Common myeloid progenitor, CD34-positive (primary cell): ENCODE data around the gene RALGDS.

ENCODE experiments used
- CTCF ChIA-PET: fragments of 350-600 bp; sonication (Branson Sonifier 250); formaldehyde crosslinking; loops from one replicate; lab custom pipeline; 2021; ENCODE audit warnings: antibody characterized with exemption; lab: Charles Lee
- POLR2A ChIA-PET: fragments of 350-600 bp; sonication (Branson Sonifier 250); formaldehyde crosslinking; loops from one replicate; lab custom pipeline; 2021; ENCODE audit warnings: antibody characterized with exemption; lab: Charles Lee
- DNase-seq, 3 donors: peaks; one replicate each; pipeline versions ENCODE4 v3.0.0 to v3.0.0-alpha.2; 2013
- H3K27ac ChIP-seq, 2 experiments: 1 replicate in 1 of 2; 2 replicates in 1 of 2; pipeline ENCODE4 v1.7.0; 2013; ENCODE audit warnings: inconsistent platforms in 2 of 2, low read length in 2 of 2, mild to moderate bottlenecking in 2 of 2, low read depth in 1 of 2, moderate library complexity in 1 of 2; ENCODE audit not compliant: severe bottlenecking in 2 of 2, insufficient read depth in 1 of 2, poor library complexity in 1 of 2
- H3K27me3 ChIP-seq, 5 experiments: replicated peaks in 2 of 5; 1 replicate in 3 of 5; 2 replicates in 2 of 5; pipeline versions ENCODE4 v1.6.1 to v1.7.0; 2013; ENCODE audit warnings: low read length in 4 of 5, mild to moderate bottlenecking in 2 of 5, moderate library complexity in 2 of 5, inconsistent platforms in 1 of 5; ENCODE audit not compliant: insufficient read depth in 5 of 5, control insufficient read depth in 4 of 5
- H3K36me3 ChIP-seq, 4 experiments: 1 replicate in 2 of 4; 2 replicates in 2 of 4; pipeline versions ENCODE4 v1.6.1 to v1.7.0; 2013; ENCODE audit warnings: low read length in 3 of 4, control low read depth in 1 of 4, mild to moderate bottlenecking in 1 of 4; ENCODE audit not compliant: control insufficient read depth in 4 of 4, insufficient read depth in 4 of 4
- H3K4me1 ChIP-seq, 4 experiments: 1 replicate in 3 of 4; 2 replicates in 1 of 4; pipeline versions ENCODE4 v1.6.1 to v1.7.1; 2013; ENCODE audit warnings: low read length in 3 of 4, mild to moderate bottlenecking in 3 of 4, control low read depth in 1 of 4, inconsistent platforms in 1 of 4, moderate library complexity in 1 of 4; ENCODE audit not compliant: control insufficient read depth in 4 of 4, insufficient read depth in 4 of 4; ENCODE audit errors: control extremely low read depth in 1 of 4
- H3K4me3 ChIP-seq, 7 experiments: 1 replicate in 4 of 7; 2 replicates in 3 of 7; pipeline versions ENCODE4 v1.5.1 to v1.7.0; 2013; ENCODE audit warnings: mild to moderate bottlenecking in 7 of 7, low read length in 6 of 7, moderate library complexity in 6 of 7, inconsistent platforms in 2 of 7, low read depth in 2 of 7, control low read depth in 1 of 7; ENCODE audit not compliant: insufficient read depth in 4 of 7, control insufficient read depth in 1 of 7; ENCODE audit errors: extremely low read depth in 1 of 7
- H3K9me3 ChIP-seq, 5 experiments: 1 replicate in 4 of 5; 2 replicates in 1 of 5; pipeline versions ENCODE4 v1.6.1 to v1.7.1; 2013; ENCODE audit warnings: low read length in 4 of 5, mild to moderate bottlenecking in 2 of 5, inconsistent platforms in 1 of 5, low read depth in 1 of 5, moderate library complexity in 1 of 5; ENCODE audit not compliant: control insufficient read depth in 4 of 5, insufficient read depth in 2 of 5; ENCODE audit errors: control extremely low read depth in 1 of 5
- WGBS: methylation state at CpG from one replicate; pipeline ENCODE4 v1.1.5; 2013; ENCODE audit not compliant: insufficient coverage; 5-methylcytosine and 5-hydroxymethylcytosine counted together

RALGDS gene

DNA sequence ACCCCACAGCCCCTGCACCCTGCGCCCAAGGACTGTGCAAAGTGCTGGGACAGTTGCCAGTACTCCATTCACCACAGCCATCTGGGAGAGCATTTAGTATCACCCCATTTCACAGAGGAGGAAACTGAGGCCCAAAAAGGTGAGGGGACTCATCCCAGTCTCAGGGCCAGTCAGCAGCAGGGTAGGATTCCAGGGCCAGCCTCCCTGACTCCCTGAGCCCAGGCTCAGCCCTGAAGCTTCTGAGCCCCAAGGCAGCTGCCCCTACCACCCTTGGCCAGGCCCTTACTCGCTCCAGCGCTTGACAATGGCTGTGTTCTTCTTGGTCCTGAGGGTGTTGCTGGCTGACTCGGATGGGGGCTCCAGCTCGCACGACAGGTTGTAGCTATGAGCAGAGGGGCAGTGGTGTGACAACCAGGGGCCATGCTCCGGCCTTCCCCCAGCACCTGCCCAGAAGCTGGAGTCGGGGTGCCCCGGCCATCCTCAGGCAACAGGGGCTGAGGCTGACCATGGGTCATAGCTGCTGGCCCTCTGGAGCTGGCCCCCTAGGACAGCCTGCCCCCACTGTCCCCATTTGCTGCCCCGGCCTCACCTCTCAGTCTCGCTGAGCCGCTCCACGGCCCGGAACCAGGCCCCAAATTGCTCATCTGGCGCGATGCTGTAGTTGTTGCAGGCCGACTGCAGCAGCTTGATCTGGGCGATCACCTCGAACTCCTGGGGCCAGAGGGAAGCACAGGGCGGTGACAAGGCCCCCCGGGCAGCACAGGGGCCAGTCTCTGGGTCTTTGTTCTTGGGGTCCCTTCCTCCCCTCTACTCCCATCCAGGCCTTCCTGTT lies 18.6 kb downstream of the RALGDS start:
- Histone ChIP-seq H3K27me3 (no peaks in the 10 kb centered on the region), H3K4me1 (no peaks in the 10 kb centered on the region), H3K9me3 (peaks cover 0 to 7% (median under 1%) of the 10 kb centered on the region in 5 experiments), H3K4me3 (no peak overlapping the region), H3K27ac (no peak overlapping the region), H3K36me3 (peaks cover 8 to 94% (median 82%) of the 10 kb centered on the region in 4 experiments)
- ChIA-PET CTCF (interaction anchor here (0.7 to 22.2 kb wide), 16 partner anchors 8 to 72 kb away, joined by 3 to 445 read pairs (median 6); partner anchors contain the start of gene GTF3C5), POLR2A (interaction anchor here (0.8 to 1.9 kb wide), 7 partner anchors 10 to 54 kb away, joined by 3 to 10 read pairs (median 4); no protein-coding TSS in a partner anchor)
- DNase-seq = no peak
- 97% methylated on average over 15 of the region's 21 CpGs for WGBS

DNA sequence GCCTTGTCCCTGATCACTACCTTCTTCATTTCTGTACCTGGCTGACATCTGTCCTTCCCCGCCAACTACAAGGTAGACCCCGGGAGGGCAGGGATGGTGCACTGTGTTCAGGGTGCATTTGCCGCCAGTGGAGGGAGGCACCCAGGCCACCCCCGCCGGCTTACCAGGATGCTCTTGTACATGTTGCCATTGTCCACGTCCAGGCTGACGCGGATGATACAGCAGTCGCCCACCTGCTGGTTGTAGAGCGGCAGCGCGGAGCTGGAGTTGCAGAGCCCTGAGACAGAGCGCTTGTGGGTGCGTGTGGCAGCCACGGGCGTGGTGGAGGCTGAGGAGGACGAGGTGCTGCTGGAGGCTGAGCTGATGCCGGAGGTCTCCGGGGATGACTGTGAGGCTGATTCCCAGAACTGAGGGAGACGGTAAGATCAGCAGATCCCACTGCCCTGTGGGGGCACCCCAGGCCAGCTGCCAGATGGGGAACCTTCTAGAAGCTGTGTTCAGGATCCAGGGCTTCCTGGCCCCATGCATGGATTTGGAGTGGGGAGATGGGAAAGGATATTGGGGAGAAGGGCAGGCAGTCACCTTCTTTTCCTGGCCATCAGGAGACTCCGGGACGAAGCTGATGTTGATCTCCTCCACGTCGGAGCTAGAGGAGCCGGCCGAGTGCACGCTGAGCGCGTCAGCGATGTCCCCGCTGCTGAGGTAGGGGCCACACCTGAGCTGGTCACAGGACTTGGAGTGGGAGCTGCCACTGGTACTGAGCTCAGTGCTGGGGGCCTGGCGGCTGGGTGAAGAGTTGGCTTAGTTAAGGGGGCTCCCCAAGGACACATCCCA lies 19.5 kb downstream of the RALGDS start:
- CTCF ChIA-PET = interaction anchor here (0.7 to 22.2 kb wide), 14 partner anchors 7 to 69 kb away, joined by 3 to 445 read pairs (median 6); no protein-coding TSS in a partner anchor
- Histone ChIP-seq H3K27me3 (no peaks in the 10 kb centered on the region), H3K4me1 (no peaks in the 10 kb centered on the region), H3K27ac (no peak overlapping the region), H3K9me3 (peaks cover 0 to 12% (median 5%) of the 10 kb centered on the region in 5 experiments), H3K36me3 (peaks cover 12 to 95% (median 79%) of the 10 kb centered on the region in 4 experiments), H3K4me3 (no peak overlapping the region)
- no peak for DNase-seq
- POLR2A ChIA-PET = interaction anchor here (0.9 to 1.6 kb wide), 4 partner anchors 11 to 53 kb away, joined by 4 to 8 read pairs (median 5); no protein-coding TSS in a partner anchor
- WGBS = 95% methylated on average over 31 of the region's 32 CpGs

DNA sequence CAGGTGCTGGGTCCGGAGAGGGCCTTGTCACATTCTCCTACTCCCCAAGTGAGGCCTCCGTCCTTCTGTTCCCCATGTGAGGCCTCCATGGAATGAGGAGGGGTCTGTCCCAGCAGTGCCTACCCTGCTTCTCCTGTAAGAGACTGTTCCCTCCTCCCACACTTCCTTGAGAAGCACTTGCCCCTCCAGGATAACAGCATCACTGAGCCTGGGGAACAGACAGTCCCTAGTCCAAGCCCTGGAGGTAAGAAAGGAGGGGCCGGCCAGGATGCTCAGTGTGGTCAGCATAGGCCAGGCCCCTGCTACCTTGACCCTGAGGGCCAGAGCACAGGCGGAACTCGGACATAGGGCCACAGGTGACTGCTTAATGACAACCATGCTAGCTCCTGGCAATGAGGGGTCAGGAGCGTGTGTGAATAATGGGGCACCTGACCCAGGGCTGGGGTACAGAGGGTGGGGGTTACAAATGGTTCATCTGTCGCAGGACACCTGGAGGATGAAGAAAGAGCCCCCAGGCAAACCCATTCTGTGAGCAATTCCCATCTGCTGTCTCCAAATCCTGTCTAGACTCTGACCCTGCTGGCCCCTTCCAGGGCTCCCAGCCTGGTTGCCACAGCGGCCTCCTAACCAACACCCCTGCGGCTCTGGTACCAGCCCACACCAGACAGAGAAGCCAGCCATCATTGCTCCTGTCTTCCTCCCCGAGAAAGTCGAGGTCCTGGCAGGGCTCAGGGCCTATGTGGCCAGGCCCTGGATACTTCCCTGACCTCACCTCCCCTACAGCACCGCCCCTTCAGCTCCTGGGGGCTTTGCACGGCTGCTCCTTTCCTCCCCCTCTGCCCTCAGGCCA lies 20.3 kb downstream of the RALGDS start:
- H3K27ac ChIP-seq = no peak overlapping the region
- H3K4me1 ChIP-seq = no peaks in the 10 kb centered on the region
- H3K36me3 ChIP-seq = peaks cover 12 to 94% (median 74%) of the 10 kb centered on the region in 4 experiments
- ChIA-PET POLR2A (interaction anchor here (0.9 to 1.6 kb wide), 2 partner anchors 44 to 47 kb away, joined by 4 to 6 read pairs; no protein-coding TSS in a partner anchor), CTCF (interaction anchor here (0.9 to 22.2 kb wide), 11 partner anchors 14 to 70 kb away, joined by 3 to 445 read pairs (median 7); partner anchors contain the start of gene GTF3C5)
- WGBS = 97% methylated on average over 10 of the region's 13 CpGs
- H3K9me3 ChIP-seq = peaks cover 2 to 20% (median 12%) of the 10 kb centered on the region in 5 experiments
- no peak for DNase-seq
- no peaks in the 10 kb centered on the region for H3K27me3 ChIP-seq
- H3K4me3 ChIP-seq = no peak overlapping the region

- Histone ChIP-seq H3K27ac (no peak overlapping the region), H3K4me3 (no peak overlapping the region), H3K27me3 (no peaks in the 10 kb centered on the region), H3K4me1 (no peaks in the 10 kb centered on the region), H3K36me3 (peaks cover 12 to 87% (median 68%) of the 10 kb centered on the region in 4 experiments), H3K9me3 (peaks cover 2 to 20% (median 12%) of the 10 kb centered on the region in 5 experiments)
- CTCF ChIA-PET = interaction anchor here (0.7 to 22.2 kb wide), 8 partner anchors 8 to 70 kb away, joined by 3 to 445 read pairs (median 5); partner anchors contain the start of gene GTF3C5
- WGBS = 98% methylated on average over 8 of the region's 12 CpGs
- no peak for DNase-seq
- POLR2A ChIA-PET = no interaction called here
Measured at GRCh38 chr9:133099726-133100505, 21.1 kb downstream of the RALGDS start.

DNA sequence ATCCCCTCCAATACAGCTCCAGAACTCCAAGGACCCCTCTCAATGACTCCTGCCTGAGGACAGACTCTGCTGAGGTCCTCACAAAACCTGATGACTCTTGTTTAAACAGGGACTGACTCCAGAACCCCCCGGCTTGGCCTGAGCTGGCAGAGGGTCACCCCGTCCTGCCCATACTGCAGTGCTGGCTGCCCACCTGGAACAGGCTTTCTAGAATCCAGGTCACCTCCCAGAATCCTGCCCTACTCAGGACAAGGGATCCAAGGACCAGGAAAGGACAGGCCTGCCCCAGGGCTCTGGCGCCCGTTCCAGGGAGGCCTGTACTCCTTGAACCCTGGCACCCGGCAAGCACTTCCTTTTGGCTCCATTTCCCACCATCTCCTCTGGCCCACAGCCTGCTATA lies 22.2 kb downstream of the RALGDS start:
- no peak for DNase-seq
- ChIA-PET POLR2A (interaction anchor here (1.4 kb wide), 1 partner anchor 19 kb away, joined by 3 read pairs; no protein-coding TSS in a partner anchor), CTCF (interaction anchor here (0.9 to 22.2 kb wide), 6 partner anchors 9 to 50 kb away, joined by 3 to 445 read pairs (median 6); no protein-coding TSS in a partner anchor)
- no peak overlapping the region for H3K4me3 ChIP-seq
- H3K27ac ChIP-seq = no peak overlapping the region
- H3K27me3 ChIP-seq = no peaks in the 10 kb centered on the region
- no peaks in the 10 kb centered on the region for H3K4me1 ChIP-seq
- peaks cover 12 to 78% (median 62%) of the 10 kb centered on the region in 4 experiments for H3K36me3 ChIP-seq
- peaks cover 2 to 20% (median 12%) of the 10 kb centered on the region in 5 experiments for H3K9me3 ChIP-seq
- 96% methylated on average over 5 of the region's 5 CpGs for WGBS
